Muscle of leg (tissue), 11 donors: Measurements from ENCODE around the gene PGF. TPM values are rescaled to one million over a fixed set of nuclear protein-coding genes. Genes with fewer than 3 reads are reported as not detected.

Source experiments
- DNase-seq: peaks from one replicate; pipeline ENCODE4 v3.0.0; 2013
- H3K27ac ChIP-seq: one replicate; pipeline ENCODE4 v1.5.1; 2013; ENCODE audit warnings: mild to moderate bottlenecking, low read length, control low read depth
- H3K27me3 ChIP-seq: one replicate; pipeline ENCODE4 v1.6.1; 2013; ENCODE audit warnings: low read length; ENCODE audit not compliant: control insufficient read depth, insufficient read depth
- H3K36me3 ChIP-seq: one replicate; pipeline ENCODE4 v1.6.1; 2013; ENCODE audit warnings: low read length; ENCODE audit not compliant: control insufficient read depth, insufficient read depth
- H3K4me1 ChIP-seq: one replicate; pipeline ENCODE4 v1.6.1; 2013; ENCODE audit warnings: low read length; ENCODE audit not compliant: control insufficient read depth, insufficient read depth
- H3K4me3 ChIP-seq: one replicate; pipeline ENCODE4 v1.5.1; 2013; ENCODE audit warnings: low read length, control low read depth
- H3K9me3 ChIP-seq: replicated peaks from 2 replicates; pipeline ENCODE4 v1.6.1; 2013; ENCODE audit warnings: low read depth, low read length; ENCODE audit not compliant: control insufficient read depth
- WGBS: methylation state at CpG from one replicate; pipeline ENCODE4 v1.1.5; 2013; ENCODE audit warnings: missing lambda C conversion rate; ENCODE audit not compliant: insufficient coverage; 5-methylcytosine and 5-hydroxymethylcytosine counted together
- polyA plus RNA-seq, 8 donors: library from polyadenylated mRNA; unstranded; fragments of 120-200 nt; gene quantifications; one replicate each; pipeline versions ENCODE4 v1.2.1 to v1.2.3, GENCODE V29; 2013; ENCODE audit warnings: inconsistent platforms in 1 of 8, low replicate concordance in 1 of 8; ENCODE audit not compliant: insufficient read length in 8 of 8, insufficient read depth in 1 of 8
- total RNA-seq: library from RNA; stranded (reverse); fragments of 120-200 nt; gene quantifications from one replicate; pipeline ENCODE4 v1.2.4, GENCODE V29; 2013

Gene PGF
- total and polyA plus RNA-seq, 9 donors, result 27.0 to 47.0 (median 33.0) TPM

DNA sequence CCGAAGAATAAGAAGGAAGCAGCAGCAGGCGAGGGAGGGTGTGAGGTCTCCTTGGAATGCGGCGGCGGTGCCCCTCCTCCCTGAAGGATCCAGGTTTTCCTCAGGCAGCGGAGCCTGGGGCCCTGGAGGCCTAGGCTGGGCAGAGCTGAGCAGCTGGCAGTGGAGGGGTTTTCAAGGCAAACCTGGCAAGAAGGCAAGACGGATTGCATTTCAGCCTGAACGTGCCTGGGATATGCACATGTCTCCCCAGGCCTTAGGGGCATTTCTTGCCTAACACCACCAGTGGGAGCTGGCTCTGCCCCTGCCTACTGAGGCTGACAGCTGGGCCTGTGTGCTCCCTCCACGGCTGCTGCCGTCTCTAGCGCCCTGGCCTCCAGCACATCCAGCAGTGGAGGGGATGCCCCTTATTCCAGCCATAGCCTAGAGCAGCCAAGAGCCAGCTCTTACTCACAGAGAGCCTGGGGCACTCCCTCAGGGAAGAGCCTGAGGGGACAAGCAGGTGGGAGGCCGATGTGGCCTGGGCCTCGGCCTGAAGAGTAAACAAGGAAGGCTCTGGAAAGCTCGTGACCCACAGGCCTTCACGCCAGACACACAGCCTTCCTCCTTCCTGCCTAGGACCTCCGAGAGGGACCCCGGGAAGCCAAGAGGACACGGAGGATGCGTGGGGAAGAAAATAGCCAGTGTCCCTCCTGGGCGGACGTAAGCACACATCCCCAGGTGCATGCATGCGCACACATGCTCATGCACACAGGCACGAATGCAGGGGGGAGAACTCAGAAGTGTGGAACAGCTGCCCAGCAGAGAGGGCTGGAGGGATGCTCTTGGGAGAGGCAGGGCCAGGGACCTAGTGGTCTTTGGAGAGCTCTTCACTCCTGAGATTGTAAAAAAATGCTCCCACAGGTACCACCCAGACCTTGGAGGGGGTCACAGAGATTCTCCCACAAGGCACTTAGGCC is 24.3 kb upstream of the PGF start:
- Histone ChIP-seq H3K27ac (peak overlapping the region; percentile 88), H3K9me3 (no peaks in the 10 kb centered on the region), H3K36me3 (no peaks in the 10 kb centered on the region), H3K27me3 (no peaks in the 10 kb centered on the region), H3K4me3 (no peak overlapping the region), H3K4me1 (peaks cover 87% of the 10 kb centered on the region)
- peak; percentile 91 for DNase-seq
- 41% methylated on average over 20 of the region's 23 CpGs for WGBS

DNA sequence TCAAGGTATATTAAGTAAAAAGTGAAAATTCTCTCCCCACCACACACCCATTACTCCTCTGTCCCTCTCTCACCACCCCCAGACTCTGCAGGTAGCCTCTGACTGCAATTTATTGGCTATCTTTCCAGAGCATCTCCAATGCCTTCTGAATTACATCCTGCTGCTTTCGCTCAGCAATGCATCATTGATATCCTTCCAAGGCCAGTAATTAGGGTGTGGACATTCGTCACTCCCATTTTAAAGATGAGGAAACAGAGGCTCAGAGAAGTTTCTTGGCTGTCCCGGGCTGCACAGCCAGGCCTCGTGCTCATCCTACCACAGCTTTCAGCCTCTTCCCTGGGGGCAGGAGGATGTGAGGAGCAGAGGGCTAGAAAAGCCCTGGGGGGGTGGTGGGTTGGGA is 23.6 kb upstream of the PGF start:
- no peak for DNase-seq
- Histone ChIP-seq H3K4me3 (no peak overlapping the region), H3K27ac (peak overlapping the region; percentile 88), H3K27me3 (no peaks in the 10 kb centered on the region), H3K9me3 (no peaks in the 10 kb centered on the region), H3K36me3 (no peaks in the 10 kb centered on the region), H3K4me1 (peaks cover 89% of the 10 kb centered on the region)
- WGBS, result 72% methylated on average over 2 of the region's 4 CpGs

DNA sequence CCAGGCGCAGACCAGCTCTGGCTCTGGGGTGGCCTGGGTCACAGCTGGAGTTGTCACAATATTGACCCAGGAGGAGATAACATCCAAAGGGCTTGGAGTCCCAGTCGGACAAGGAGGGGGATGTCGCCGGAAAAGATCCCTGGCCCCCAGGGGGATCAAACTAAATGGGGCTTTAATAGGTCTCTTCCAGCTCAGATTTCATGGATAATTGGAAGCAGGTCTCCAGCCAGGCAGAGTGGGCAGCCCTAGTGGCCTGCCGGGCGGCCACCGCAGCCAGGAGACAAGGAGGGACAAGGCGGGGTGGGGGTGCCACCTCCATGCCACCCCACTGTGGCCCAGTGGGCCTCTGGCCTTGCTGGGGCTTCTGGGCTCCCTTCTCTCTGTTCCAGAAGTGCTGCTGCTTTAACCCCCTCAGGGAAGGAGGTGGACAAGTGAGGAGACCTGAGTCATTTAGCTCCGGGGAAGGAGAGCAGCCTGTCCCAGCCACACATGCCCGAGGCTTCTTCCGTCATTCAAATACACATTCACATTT is 23.1 kb upstream of the PGF start:
- WGBS, result 51% methylated on average over 4 of the region's 11 CpGs
- DNase-seq, result peak; percentile 26
- Histone ChIP-seq H3K9me3 (no peaks in the 10 kb centered on the region), H3K4me3 (no peak overlapping the region), H3K27me3 (no peaks in the 10 kb centered on the region), H3K36me3 (no peaks in the 10 kb centered on the region), H3K27ac (no peak overlapping the region), H3K4me1 (peaks cover 93% of the 10 kb centered on the region)

DNA sequence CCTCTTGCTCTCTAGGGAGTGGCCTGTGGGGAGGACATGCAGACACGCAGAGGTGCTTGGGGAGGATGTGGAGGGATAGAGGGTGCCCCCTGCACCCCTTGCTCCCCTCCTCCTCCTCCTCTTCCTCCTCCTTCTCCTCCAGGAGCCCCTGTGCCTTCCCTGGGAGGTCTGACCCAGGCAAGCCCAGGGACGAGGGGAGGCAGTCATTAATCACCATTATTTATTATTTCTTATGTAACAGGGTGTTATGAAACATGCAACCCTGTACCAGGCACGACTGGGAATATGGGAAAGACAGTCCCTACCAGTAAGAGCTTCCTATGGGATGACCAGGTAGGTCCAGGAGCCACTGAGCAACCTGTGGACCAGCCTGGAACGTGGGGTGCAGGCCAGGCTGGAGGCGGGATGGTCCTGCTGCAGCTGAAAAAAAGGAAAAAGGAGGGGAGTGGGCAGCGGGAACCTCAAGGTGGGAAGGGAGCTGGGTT is 22.5 kb upstream of the PGF start:
- peaks cover 98% of the 10 kb centered on the region for H3K4me1 ChIP-seq
- H3K27me3 ChIP-seq, result no peaks in the 10 kb centered on the region
- H3K4me3 ChIP-seq, result no peak overlapping the region
- no peaks in the 10 kb centered on the region for H3K36me3 ChIP-seq
- DNase-seq, result no peak
- WGBS, result 45% methylated on average over 2 of the region's 6 CpGs
- H3K27ac ChIP-seq, result no peak overlapping the region
- H3K9me3 ChIP-seq, result no peaks in the 10 kb centered on the region

DNA sequence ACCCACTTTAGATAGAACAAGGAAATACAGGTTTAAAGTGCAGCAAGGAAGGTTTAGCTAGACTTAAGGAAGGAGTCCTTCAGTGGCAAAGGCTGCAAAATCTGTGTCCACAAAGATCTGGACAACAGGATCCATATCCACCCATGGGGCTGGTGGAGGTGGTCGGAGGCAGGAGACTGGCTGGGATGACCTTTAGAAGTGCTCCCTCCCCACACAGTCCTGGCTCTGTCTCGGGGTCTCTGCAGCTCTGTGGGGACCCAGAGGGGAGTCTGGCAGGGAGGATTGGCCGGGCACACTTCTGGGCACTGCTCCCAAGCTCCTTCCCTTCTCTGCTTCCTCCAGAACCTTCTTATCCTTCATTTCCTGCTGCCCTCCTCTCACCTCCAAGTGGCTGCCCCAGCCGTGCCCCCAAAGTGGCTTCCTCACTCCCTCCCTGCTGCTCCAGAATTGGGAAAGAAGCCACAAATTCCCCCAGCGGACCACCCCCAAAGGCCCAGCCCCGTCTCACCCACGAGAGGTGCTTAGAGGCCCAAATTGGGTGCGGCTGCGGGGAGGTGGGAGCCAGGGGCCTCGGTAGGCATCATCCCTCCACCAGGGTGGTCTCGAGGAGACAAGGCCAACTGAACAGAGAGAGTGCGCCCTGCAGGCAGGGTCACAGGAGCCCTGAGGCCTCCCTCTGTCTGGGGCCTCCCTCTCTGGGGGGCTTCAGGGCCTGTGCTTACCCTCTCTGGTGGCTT is 21.9 kb upstream of the PGF start:
- Histone ChIP-seq H3K27ac (no peak overlapping the region), H3K27me3 (no peaks in the 10 kb centered on the region), H3K4me1 (peaks cover 98% of the 10 kb centered on the region), H3K9me3 (no peaks in the 10 kb centered on the region), H3K4me3 (no peak overlapping the region), H3K36me3 (no peaks in the 10 kb centered on the region)
- WGBS, result 78% methylated on average over 11 of the region's 12 CpGs
- DNase-seq, result no peak

DNA sequence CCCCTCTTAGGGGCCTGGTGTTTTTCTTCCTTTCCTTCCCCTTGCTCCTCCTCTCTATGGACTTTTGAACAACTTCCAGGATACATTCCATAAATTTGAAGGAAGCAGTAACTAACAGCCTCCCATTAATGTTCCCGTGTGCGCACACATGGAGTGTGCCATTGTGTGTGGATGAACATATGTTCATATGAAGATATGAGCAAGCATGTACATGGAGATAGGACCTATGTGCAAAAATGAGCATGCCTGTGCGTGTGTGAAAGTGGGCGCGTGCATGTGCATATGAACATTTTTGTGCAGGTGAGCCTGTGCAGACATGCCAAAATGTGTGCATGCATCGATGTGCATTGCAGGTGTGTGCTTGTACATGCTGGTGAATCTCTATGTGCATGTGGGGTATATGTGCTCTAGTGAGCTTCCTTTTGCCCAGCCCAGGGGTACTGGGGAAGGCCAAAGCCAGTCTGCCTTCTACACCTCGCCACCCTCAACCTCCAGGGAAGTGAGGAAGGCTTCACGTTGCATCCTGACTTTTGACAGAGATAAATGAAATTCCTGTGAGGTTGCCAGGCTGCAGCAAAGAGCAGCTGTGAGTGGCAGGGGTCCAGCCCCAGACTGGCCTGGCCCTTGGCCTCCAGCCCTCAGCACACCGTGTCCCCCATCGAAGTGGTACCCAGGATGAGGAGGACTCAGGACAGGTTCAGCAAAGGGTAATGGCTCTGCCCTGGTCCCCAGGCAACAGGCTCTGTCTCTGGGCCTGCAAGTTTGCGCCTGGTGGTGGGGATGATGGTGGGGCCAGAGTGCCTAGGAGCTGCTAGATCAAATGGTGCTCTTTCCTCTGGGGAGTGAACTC is 21.1 kb upstream of the PGF start:
- WGBS, result 79% methylated on average over 9 of the region's 11 CpGs
- H3K27me3 ChIP-seq, result no peaks in the 10 kb centered on the region
- no peak overlapping the region for H3K27ac ChIP-seq
- no peaks in the 10 kb centered on the region for H3K9me3 ChIP-seq
- no peaks in the 10 kb centered on the region for H3K36me3 ChIP-seq
- no peak overlapping the region for H3K4me3 ChIP-seq
- peaks cover 90% of the 10 kb centered on the region for H3K4me1 ChIP-seq
- no peak for DNase-seq

DNA sequence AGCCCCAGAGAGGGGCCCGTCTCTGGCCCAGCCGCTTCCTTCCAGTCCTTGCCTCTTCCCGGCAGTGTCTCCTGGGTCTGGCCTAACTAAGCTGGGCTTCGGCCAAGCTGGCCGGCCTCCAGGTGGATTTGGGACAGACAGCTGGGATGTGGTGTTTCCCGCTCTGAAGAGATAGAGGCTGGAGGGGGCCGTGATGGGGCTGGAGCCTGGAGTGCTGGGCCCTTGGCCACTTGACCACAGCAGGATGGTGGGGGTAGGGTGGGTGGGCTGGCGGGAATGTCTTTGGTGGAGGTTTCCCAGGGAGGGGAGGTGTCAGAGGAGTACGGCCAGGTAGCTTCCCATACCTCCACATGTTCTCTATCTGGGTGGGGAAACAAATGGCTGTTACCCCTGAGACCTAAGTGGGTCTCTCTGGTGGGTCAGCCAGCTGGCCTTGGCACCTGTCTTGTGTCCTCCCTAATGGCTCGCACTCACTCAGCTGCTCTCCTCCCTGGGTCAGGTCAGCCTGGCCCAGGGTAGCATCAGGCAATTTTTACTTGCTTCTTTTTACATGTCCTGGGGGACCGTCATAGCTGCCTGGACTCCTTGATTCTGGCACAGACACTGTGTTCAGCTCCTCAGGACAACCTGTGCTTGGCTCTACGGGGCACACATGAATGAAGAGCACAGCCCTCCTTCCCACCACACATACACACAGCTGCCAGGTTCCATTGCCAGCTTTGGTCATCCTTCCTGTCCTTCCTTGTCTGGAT is 19.8 kb upstream of the PGF start:
- Histone ChIP-seq H3K27ac (peak overlapping the region; percentile 92), H3K36me3 (no peaks in the 10 kb centered on the region), H3K4me3 (no peak overlapping the region), H3K9me3 (no peaks in the 10 kb centered on the region), H3K4me1 (peaks cover 77% of the 10 kb centered on the region), H3K27me3 (no peaks in the 10 kb centered on the region)
- 27% methylated on average over 8 of the region's 12 CpGs for WGBS
- DNase-seq, result peak; percentile 97

DNA sequence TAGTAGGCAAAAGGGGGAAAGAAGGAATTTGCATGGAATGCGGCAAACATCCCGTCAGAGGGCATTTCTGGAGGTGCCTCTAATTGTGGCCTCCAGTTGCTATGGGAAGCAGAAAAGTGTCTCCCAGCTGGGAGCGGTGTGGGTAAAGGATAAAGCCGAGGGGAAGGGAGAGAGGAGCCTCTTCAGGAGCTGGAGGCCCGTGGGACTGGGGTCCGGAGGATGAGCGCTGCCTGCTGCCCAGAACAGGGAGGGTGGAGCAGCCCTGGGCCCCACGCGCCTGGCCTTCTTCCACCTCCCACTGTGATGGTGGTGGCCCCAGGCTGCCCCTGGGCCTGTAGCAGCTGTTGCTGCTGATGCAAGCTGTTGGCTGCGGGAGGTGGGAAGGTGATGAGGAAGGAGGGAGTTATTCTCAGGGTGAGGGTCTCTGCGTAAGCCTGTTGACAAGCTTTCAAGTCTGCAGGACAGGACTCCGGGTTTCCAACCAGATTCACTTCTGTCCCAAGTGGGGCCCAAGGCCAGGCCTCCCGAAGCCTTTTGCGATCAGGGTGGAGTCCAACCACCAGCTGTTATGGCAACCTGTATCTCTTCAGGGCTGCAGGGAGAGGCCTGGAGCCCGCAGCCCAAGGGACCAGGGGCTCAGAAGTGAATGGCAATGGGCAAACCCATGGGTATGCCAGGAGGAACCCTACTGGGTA is 19.1 kb upstream of the PGF start:
- H3K4me1 ChIP-seq, result peaks cover 70% of the 10 kb centered on the region
- no peaks in the 10 kb centered on the region for H3K9me3 ChIP-seq
- 25% methylated on average over 15 of the region's 15 CpGs for WGBS
- no peak overlapping the region for H3K4me3 ChIP-seq
- no peaks in the 10 kb centered on the region for H3K36me3 ChIP-seq
- peak overlapping the region; percentile 92 for H3K27ac ChIP-seq
- no peaks in the 10 kb centered on the region for H3K27me3 ChIP-seq
- peak; percentile 94 for DNase-seq

DNA sequence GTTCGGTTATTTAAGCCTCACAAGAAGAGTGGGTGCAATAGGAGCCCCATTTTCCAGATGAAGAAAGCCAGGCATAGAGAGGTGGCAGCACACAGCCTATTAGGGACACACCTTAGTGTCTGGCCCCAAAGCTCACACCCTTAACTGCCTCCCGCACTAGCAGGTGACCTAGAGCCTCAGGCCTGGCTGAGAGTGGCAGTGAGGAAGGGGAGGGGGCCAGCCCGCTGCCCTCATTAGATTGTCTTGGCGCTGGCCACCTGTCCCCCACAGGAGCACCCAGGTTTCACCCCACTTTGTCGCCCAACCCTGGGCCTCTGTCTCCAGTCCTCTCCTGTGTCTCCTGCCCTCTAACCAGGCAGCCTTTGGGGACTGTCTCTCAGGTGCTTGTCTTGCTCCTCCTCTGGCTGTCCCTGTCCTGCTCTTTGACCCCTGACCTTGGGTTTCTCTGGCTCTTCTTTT is 18.5 kb upstream of the PGF start:
- Histone ChIP-seq H3K4me3 (no peak overlapping the region), H3K9me3 (no peaks in the 10 kb centered on the region), H3K27ac (peak overlapping the region; percentile 92), H3K27me3 (no peaks in the 10 kb centered on the region), H3K36me3 (no peaks in the 10 kb centered on the region), H3K4me1 (peaks cover 64% of the 10 kb centered on the region)
- 63% methylated on average over 3 of the region's 5 CpGs for WGBS
- DNase-seq, result no peak
